Loucy (cell line): Measurements from ENCODE around the gene NELL2.

Experiments
- H2AFZ ChIP-seq: fragments of 200-600 bp; sonication (generic); 2 replicates; pipeline ENCODE4 v1.6.0; 2016; ENCODE audit warnings: antibody characterized with exemption, mild to moderate bottlenecking, low read length, moderate library complexity
- H3F3A ChIP-seq: fragments of 200-600 bp; 2 replicates; pipeline ENCODE4 v1.6.0; 2016; ENCODE audit warnings: antibody characterized with exemption, low read depth, mild to moderate bottlenecking
- H3K27me3 ChIP-seq: fragments of 200-600 bp; sonication (generic); 2 replicates; pipeline ENCODE4 v1.6.1; 2014; ENCODE audit warnings: low read length, mild to moderate bottlenecking; ENCODE audit not compliant: insufficient read depth, poor library complexity, severe bottlenecking
- H3K36me3 ChIP-seq: fragments of 200-600 bp; sonication (generic); 2 replicates; pipeline ENCODE4 v1.6.1; 2016; ENCODE audit warnings: low read length; ENCODE audit not compliant: insufficient read depth
- H3K4me1 ChIP-seq: fragments of 200-600 bp; sonication (generic); 2 replicates; pipeline ENCODE4 v1.5.1; 2014; ENCODE audit warnings: low read length, mild to moderate bottlenecking; ENCODE audit not compliant: insufficient read depth, poor library complexity, severe bottlenecking
- H3K4me2 ChIP-seq: fragments of 200-600 bp; sonication (generic); 2 replicates; pipeline ENCODE4 v1.6.0; 2014; ENCODE audit warnings: antibody characterized with exemption, low read length, low read depth, mild to moderate bottlenecking; ENCODE audit not compliant: poor library complexity, severe bottlenecking
- H3K4me3 ChIP-seq: fragments of 200-600 bp; sonication (generic); 2 replicates; pipeline ENCODE4 v1.5.1; 2014; ENCODE audit warnings: low read length, mild to moderate bottlenecking, mixed read lengths; ENCODE audit not compliant: poor library complexity, severe bottlenecking
- H3K79me2 ChIP-seq: fragments of 200-600 bp; sonication (generic); 2 replicates; pipeline ENCODE4 v1.6.1; 2014; ENCODE audit warnings: low read length; ENCODE audit not compliant: insufficient read depth
- H3K9ac ChIP-seq: fragments of 200-600 bp; sonication (generic); 2 replicates; pipeline ENCODE4 v1.6.0; 2014; ENCODE audit warnings: mild to moderate bottlenecking, low read depth, low read length, moderate library complexity; ENCODE audit not compliant: poor library complexity, severe bottlenecking
- H3K9me2 ChIP-seq: fragments of 200-600 bp; sonication (generic); replicated peaks from 2 replicates; pipeline ENCODE4 v1.6.1; 2016; ENCODE audit warnings: low read depth, low read length, mixed read lengths
- H3K9me3 ChIP-seq: fragments of 200-600 bp; sonication (generic); 2 replicates; pipeline ENCODE4 v1.6.1; 2014; ENCODE audit warnings: mild to moderate bottlenecking, antibody characterized with exemption, low read length, low read depth; ENCODE audit not compliant: insufficient read depth
- H4K20me1 ChIP-seq: fragments of 200-600 bp; sonication (generic); 2 replicates; pipeline ENCODE4 v1.6.0; 2014; ENCODE audit warnings: antibody characterized with exemption, low read length, mild to moderate bottlenecking; ENCODE audit not compliant: insufficient read depth, poor library complexity, severe bottlenecking
- EZH2phosphoT487 ChIP-seq: fragments of 200-600 bp; IDR thresholded peaks from 2 replicates; pipeline ENCODE4 v1.6.1; 2018; ENCODE audit warnings: antibody characterized with exemption, mild to moderate bottlenecking, moderate library complexity, borderline replicate concordance
- TF ChIP-seq, protein P1 (sequence below): fragments of 200-600 bp; sonication (generic); conservative IDR thresholded peaks from 2 replicates; pipeline ENCODE4 v1.5.1; 2014; ENCODE audit warnings: mild to moderate bottlenecking, antibody characterized with exemption, low read length

The NELL2 gene

DNA sequence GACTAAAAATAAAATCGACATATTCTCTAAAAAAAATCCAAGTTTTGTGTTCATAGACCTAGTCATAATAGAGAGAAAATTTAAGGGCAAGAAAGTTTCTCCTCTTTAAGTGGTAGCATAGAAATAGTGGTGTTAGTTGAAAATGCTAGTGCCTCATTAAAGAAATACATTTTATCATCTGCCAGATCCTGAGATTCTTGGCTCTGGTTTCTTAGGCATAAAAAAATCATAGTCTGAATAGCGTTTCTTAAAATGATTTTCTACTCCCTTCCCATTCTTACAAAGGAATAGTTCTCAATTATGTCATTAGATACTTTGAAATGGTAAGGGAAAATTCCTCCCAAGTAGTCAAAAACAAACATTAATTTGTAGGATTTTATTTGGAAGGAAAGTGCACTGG is 212.8 kb downstream of the NELL2 start:
- Histone ChIP-seq H3F3A (no peaks in the 10 kb centered on the region), H3K9me2 (no peaks in the 10 kb centered on the region), H3K27me3 (no peaks in the 10 kb centered on the region), H4K20me1 (no peaks in the 10 kb centered on the region), H3K79me2 (no peaks in the 10 kb centered on the region), H2AFZ (no peak overlapping the region), H3K4me1 (no peaks in the 10 kb centered on the region), H3K9ac (no peak overlapping the region), H3K36me3 (no peaks in the 10 kb centered on the region), H3K4me3 (no peak overlapping the region), H3K9me3 (no peaks in the 10 kb centered on the region), H3K4me2 (no peak overlapping the region)
- TF ChIP-seq, protein P1, sequence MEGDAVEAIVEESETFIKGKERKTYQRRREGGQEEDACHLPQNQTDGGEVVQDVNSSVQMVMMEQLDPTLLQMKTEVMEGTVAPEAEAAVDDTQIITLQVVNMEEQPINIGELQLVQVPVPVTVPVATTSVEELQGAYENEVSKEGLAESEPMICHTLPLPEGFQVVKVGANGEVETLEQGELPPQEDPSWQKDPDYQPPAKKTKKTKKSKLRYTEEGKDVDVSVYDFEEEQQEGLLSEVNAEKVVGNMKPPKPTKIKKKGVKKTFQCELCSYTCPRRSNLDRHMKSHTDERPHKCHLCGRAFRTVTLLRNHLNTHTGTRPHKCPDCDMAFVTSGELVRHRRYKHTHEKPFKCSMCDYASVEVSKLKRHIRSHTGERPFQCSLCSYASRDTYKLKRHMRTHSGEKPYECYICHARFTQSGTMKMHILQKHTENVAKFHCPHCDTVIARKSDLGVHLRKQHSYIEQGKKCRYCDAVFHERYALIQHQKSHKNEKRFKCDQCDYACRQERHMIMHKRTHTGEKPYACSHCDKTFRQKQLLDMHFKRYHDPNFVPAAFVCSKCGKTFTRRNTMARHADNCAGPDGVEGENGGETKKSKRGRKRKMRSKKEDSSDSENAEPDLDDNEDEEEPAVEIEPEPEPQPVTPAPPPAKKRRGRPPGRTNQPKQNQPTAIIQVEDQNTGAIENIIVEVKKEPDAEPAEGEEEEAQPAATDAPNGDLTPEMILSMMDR = no peak
- TF ChIP-seq EZH2phosphoT487 = no peak

DNA sequence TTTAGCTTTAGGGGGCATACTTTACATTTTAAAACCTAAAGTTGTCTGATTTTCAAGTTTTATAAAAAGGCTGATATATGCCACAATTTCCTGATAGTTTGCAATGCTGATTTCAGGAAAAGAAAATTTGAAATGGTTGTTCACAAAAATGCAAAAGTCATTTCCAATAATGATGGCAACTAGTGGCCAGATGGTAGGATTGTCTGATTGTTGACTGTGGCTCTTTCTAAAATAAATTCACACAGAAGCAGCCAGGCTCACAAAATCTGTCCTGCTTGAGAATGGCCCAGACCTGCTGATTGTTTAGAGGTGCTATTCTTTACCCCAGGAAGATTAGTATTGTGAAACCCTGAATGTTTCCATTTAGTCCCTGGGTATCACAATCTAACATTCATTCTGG is 220.3 kb downstream of the NELL2 start:
- Histone ChIP-seq H3K4me3 (no peak overlapping the region), H3F3A (no peaks in the 10 kb centered on the region), H3K9me2 (no peaks in the 10 kb centered on the region), H3K36me3 (no peaks in the 10 kb centered on the region), H3K9me3 (no peaks in the 10 kb centered on the region), H3K27me3 (no peaks in the 10 kb centered on the region), H3K79me2 (no peaks in the 10 kb centered on the region), H3K4me1 (no peaks in the 10 kb centered on the region), H2AFZ (no peak overlapping the region), H4K20me1 (no peaks in the 10 kb centered on the region), H3K4me2 (no peak overlapping the region), H3K9ac (no peak overlapping the region)
- TF ChIP-seq EZH2phosphoT487 = no peak
- TF ChIP-seq, protein P1 = no peak

DNA sequence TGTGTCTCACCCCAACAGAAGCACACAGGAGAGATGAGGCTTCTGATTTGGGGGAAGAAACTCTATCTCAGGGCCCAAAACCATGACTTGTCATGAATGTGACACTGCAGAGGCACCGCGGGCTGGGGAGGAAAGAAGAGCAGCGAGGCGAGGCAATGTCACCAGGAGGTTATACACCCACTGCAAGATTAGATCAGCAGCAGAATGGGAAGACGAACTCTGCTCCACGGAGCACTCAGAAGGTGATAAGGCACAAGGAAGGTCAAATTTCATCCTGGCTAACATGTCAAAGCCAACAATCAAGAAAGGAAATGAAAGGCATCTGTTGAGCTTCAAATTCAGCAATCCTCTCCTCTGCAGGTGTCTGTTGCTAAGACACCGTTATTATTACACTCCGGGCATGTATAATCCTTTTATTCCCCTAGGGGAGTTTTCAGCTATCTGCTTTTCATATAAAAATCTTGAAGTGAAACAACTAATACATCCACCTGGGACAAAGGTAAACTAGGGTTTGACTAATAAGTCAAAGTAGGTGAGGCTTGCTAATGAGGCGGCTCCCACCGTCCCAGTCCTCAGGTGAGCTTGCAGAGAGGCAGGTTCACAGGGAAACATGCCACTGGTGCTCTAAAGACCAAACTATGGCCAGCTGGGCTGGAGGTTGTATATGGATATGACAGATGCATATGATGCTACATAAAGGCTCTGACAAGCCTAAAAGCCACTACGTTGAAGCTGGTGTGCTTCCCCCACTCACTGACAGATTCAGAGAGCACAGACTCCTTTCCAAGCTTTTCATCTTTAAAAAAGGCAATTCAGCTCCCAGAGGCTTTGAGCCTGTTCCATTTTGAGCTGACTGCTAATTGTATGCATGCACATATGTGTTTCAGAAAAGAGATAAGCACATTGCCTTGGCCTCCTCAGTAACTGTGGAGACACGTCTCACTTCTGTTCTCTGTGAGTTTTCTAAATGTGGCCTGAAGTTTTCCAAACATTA is 221.2 kb downstream of the NELL2 start:
- no peak overlapping the region for H3K4me2 ChIP-seq
- TF ChIP-seq EZH2phosphoT487 = no peak
- TF ChIP-seq, protein P1 = no peak

More for the DNA sequence above, 221.2 kb downstream of the NELL2 start:
- Histone ChIP-seq H3K9me2 (no peaks in the 10 kb centered on the region), H3K27me3 (no peaks in the 10 kb centered on the region), H3K4me3 (no peak overlapping the region), H3F3A (no peaks in the 10 kb centered on the region), H3K9ac (no peak overlapping the region), H3K4me1 (no peaks in the 10 kb centered on the region), H4K20me1 (no peaks in the 10 kb centered on the region), H3K36me3 (no peaks in the 10 kb centered on the region), H3K9me3 (no peaks in the 10 kb centered on the region), H3K79me2 (no peaks in the 10 kb centered on the region), H2AFZ (no peak overlapping the region)
